Measurements from ENCODE around the gene PDE4B.

PDE4B gene

GRCh38 chr1:66341446-66342089 is 548.9 kb downstream of the PDE4B start:
- no peak for DNase-seq (ENCODE audit: low read depth)

GRCh38 chr1:66342707-66343106 is 550.0 kb downstream of the PDE4B start:
- DNase-seq (ENCODE audit: low read depth): no peak

DNA sequence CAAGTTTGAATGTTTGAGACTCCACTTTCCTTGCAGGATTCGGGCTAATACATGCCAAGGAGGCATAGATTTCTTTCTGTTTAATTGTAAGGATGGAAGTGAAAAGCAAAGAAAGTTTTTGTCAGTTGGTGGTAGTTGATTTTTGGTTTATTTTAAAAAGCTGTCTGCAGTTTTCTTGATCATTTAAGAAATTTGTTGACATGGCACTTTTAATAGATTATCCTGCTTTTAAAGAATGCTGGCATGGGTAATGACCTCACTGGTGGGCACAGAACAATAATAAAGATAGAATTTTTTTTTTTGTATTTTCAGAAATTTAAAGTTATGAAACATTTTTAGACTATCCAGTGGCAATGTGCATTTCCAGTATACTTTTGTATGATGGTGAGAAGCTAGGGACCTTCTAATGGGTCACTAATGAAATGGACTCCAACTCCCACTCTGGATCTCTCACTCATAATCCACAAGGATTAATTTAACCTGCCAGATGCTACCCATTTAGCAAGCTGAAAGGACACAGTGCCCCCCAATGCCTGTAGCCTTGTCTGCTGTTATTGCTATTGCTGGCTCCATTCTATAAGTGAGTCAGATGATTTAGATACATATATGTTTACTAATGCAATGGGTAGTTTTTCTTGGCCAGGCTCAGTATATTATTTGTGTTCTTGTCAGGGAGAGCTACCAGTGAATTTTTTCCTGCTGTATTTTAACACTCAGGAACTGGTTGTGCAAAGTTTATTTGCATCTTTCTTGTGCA is 551.1 kb downstream of the PDE4B start:
- no peak for DNase-seq (ENCODE audit: low read depth)

- DNase-seq (ENCODE audit: low read depth): no peak
These were observed 553.5 kb downstream of the PDE4B start for GRCh38 chr1:66346057-66346795.

- no peak for DNase-seq (ENCODE audit: low read depth)
These were observed 554.2 kb downstream of the PDE4B start for GRCh38 chr1:66346873-66347272.

DNA sequence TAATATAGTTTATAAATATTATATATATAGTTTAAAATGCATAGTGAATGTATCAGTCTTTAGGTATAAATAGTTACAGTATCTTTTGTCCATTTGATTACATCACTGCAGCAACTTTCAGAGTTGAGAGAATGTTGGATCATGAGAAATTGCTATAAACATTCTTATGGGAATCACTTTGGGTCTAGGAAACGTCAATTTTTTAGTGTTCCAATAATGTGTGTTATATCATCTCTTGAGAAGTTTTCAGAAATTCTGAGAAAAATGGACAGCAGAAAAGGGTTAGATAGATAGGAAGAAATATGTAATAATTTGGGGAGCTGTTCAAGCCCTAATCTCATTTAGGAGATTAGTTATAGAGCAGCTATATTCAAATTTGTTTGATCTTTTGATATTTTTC is 556.1 kb downstream of the PDE4B start:
- no peak for DNase-seq (ENCODE audit: low read depth)

DNA sequence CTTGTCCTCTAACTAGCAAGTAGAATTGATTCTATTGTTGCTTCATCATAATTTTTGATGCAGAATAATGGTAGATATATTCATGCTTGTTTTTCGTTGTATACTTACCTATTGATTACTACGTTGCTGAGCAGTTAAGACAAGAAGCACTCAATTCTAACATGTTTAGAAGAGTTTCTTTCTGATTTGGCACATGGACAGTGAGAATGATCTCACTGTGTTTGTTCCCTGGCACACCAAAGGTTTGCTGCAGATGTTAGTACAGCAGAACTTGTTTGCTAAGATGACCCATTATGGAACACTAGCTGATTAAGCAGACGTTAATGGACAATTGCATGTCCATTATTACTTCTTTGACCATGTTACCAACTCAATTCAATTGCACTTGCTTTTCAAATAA is 556.5 kb downstream of the PDE4B start:
- no peak for DNase-seq (ENCODE audit: low read depth)

DNA sequence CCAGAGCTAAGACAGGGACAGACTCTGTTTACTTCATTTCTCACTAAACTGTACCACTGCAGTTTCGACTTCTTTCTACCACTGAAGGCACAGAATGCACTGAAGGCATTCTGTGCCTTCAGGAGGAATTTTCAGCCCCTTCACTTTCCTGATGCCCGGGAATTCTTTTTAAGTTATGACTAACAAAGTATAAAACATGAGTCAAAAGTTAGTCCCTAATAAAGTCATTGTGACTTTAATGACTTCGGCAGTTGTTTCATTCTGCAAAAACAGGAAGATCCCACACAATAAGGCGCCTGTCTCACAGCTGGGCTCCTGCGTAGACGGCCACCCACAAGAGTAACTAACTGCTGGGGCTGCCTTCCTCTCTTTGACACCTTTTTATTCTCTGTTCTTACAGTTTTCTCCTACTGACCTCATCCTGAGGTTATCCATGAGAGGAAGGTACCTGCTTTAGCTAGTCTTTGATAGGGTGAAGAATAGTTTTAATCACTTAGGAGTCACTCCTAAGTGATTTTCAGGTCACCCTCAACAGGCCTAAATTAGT is 557.4 kb downstream of the PDE4B start:
- no peak for DNase-seq (ENCODE audit: low read depth)

- DNase-seq (ENCODE audit: low read depth): no peak
These were observed 558.8 kb downstream of the PDE4B start for GRCh38 chr1:66351478-66351877.

DNA sequence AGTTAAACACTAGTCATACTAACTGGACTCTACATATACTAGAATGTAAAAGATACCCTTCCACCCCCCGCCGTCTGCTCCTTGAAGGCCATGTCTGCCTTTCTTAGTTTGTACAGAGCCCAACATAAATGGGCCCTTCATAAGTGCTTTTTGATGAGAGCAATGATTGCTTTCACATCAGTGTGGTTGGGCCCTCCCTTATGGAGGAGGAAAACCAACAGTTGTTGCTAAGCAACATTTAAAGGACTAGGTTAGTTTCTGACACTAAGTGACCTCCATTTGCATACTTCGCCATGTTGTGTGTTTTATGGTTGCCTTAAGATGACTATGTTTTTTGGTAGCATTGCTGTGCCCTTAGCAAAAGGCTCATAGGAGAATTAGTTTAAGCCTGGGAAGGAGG is 559.2 kb downstream of the PDE4B start:
- no peak for DNase-seq (ENCODE audit: low read depth)

DNA sequence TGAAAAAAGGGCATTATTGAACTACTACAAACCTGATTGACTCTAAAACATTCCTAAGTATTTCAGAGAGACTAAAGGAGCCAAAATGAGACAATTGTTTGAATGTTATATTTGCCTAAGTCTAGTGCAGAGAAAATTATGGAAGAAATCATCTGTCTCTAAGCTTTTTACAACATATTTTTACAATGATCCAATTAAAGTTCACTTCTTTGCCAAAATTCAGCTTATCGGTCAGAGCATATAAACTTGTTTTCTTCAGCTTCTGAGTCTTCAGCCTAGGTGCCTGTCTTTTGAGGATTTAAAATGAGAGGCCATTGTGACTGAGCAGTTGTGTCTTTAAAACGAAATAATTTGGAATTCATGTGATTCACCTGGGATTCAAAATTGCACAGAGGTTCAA is 560.1 kb downstream of the PDE4B start:
- DNase-seq (ENCODE audit: low read depth): no peak

GRCh38 chr1:66353257-66353656 is 560.6 kb downstream of the PDE4B start:
- DNase-seq (ENCODE audit: low read depth): no peak

- no peak for DNase-seq (ENCODE audit: low read depth)
These were observed 561.9 kb downstream of the PDE4B start for GRCh38 chr1:66354311-66355201.

DNA sequence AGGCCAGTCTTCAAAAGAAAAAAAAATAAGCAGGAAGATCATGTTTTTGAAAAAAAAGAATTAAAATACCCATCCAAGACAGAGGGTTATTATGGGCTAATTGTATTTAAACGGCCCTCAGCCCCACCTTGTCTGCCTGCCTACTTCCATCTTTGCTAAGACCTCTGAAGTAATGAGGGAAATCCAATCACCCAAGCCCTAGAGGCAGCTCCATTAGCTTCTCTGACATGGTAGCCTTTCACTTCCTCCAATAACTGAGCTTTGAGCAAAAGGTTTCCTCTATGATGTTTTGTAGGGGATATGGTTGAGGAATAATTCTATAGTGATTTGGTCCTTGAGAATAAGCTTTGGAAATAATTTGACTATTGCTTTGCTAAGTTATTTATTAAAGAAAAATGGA is 563.1 kb downstream of the PDE4B start:
- no peak for DNase-seq (ENCODE audit: low read depth)

GRCh38 chr1:66356605-66357004 is 563.9 kb downstream of the PDE4B start:
- no peak for DNase-seq (ENCODE audit: low read depth)

DNA sequence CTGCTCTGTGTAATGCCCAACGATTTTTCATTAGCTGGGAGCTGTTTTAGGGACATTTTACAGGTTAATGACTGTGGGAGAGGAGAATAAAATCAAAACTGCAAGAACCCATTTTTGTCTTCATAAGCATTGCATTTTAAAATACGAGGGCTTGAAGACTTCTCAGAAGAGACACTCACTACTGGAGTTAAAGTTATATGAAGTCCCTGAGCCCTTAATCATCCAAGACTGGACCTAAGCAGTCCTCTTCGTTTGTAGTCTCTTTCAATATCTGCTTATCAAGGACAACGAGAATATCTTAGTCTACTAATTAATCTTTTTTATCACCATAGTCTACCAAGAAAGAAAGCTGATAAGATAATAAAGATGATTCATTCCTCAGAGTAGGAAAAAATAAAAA is 564.3 kb downstream of the PDE4B start:
- DNase-seq (ENCODE audit: low read depth): no peak

DNA sequence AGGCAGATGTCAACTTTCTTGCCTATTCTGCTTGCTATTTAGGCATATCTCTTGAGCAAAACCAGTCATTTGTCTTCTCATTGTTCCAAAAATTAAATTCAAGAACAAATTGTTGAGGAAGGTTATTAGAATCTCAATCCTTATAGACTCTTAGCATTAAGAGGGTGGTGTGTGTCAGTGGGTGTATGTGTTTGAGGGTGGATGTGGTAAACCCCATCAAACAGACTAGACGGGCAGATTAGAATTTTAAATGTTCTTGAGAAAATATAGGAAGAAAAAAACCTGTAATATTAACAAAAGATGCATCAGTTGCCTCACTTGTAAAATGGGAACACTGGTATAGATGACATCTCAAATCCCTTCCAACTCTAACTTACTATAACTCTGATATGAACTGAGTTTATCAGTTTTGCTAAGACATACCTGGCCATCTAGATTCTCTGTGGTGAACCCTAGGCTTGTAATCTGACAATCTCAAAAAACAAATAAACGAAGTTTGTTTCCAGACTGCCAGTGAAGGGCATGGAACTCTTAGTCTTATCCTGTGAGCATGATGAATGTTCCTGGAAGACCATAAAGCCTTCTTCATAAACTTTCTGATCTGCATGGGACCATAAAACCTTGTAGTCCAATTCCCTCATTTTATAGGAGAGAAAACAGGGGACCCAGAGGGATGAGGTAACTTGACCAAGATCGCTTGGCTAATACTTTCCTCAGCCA is 564.9 kb downstream of the PDE4B start:
- no peak for DNase-seq (ENCODE audit: low read depth)

DNA sequence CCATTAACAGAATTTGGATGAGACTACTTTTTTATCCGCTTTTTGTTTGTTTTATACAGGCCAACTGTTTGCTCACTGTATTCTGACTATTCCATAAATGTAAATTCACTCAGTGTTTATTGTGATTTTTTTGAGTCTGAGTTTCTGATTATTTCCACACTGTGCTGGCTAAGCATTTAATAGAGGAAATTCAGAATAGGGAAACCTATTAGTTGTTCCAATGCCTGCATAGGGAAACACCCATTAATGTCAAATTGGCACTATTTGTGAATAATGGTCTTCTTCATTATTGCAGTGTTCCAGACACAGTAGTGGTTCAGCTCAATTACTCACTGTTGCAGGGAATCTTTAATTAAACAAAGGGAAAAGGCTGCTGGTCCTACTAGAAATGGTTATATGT is 566.6 kb downstream of the PDE4B start:
- no peak for DNase-seq (ENCODE audit: low read depth)

GRCh38 chr1:66359815-66360214 is 567.1 kb downstream of the PDE4B start:
- DNase-seq (ENCODE audit: low read depth): no peak

DNA sequence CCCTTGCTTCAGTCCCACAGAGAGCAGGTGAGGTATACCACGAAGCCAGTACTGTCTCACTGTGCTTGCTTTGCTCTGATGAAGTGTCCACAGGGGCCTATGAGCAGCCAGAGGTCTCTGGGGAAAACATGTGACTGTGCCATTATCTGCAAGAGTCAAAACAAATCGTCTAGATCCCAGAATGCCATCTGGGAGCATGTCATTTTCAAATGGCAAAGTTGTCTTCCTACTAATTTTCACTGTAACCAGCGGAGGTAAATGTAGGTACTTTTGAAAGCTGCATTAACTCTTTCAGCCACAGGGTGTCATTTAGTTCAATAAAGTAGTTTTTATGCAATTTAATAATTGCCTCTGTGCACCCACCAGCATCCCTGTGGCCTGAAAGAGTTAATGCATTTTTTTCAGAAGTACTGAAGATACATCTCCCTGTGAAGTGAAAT is 567.6 kb downstream of the PDE4B start:
- no peak for DNase-seq (ENCODE audit: low read depth)

Measured in CMK (cell line).